ENCODE results near the gene COG7.
"Not testable (repeated sequence)": the region's sequence is repeated elsewhere in the genome, so short reads cannot be mapped to it uniquely, and the experiment has no call there.

Gene COG7

DNA sequence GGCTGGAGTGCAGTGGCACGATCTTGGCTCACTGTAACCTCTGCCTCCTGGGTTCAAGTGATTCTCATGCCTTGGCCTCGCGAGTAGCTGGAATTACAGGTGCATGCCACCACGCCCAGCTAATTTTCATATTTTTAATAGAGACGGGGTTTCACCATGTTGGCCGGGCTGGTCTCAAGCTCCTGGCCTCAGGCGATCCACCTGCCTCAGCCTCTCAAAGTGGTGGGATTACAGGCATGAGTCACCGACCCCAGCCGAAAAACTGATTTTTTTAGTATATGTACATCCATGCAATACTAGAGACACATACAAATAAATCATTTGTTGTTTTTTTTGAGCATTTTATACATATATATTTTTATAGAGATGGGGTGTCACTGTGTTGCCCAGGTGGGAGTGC lies 71.3 kb downstream of the COG7 start:
- DNase-seq = not testable (repeated sequence)

DNA sequence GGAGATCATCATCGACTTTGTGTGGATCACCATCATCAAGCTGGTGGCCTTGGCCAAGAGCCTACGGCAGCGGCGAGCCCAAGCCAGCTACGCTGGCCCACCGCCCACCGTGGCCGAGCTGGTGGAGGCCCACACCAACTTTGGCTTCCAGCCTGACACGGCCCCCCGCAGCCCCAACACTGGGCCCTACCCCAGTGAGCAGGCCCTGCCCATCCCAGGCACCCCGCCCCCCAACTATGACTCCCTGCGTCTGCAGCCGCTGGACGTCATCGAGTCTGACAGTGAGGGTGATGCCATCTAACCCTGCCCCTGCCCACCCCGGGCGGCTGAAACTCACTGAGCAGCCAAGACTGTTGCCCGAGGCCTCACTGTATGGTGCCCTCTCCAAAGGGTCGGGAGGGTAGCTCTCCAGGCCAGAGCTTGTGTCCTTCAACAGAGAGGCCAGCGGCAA lies 72.5 kb downstream of the COG7 start:
- DNase-seq = no peak

DNA sequence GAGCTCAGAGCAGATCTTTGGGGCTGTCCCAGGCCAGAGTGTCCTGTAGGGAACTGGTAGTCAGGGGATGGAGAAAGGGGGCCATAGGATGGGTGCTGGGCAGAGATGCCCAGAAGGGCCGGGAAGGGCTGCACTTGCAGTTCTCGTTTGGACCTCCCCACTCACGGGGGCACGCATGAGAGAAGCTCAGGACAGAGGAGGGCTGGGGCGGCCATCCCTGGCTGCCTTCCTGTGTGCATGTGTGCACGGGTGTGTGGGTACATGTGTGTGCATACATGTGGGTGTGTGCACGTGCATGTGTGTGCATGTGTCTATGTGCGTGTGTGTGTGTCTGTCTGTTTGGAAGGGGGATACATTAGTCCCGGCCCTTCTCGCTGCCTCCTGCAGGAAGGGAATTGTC lies 73.3 kb downstream of the COG7 start:
- no peak for DNase-seq

DNA sequence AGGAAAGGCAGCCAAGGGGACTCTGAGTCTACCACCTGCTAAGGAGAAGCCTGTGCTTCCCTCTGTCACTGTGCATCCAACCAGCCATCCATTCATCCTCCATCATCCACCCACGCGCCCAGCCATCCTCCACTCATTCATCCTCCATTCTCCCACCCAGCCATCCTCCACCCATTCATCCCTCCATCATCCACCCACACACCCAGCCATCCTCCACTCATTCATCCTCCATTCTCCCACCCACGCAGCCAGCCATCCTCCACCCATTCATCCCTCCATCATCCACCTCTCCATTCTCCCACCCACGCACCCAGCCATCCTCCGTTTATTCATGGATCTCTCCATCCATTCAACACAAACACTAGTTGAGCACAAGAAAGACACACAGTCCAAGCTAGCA lies 74.1 kb downstream of the COG7 start:
- DNase-seq = no peak

DNA sequence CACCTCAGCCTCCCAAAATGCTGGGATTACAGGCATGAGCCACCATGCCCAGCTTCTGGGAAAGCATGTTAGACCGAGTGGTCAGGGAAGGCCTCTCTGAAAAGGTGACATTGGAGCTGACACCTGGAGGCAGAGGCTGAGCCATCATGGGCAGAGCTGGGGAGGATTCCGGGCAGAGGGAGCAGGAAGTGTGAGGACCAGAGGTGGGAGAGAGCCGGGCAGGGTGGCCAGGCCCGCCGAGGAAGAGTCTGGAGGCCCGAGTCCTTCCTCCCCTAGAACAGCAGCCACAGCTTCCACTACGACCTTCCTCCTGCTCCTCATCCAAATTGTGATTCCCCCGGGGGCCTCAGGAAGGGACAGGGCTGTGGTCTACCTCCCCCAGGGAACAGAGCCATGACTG lies 74.7 kb downstream of the COG7 start:
- DNase-seq = no peak

DNA sequence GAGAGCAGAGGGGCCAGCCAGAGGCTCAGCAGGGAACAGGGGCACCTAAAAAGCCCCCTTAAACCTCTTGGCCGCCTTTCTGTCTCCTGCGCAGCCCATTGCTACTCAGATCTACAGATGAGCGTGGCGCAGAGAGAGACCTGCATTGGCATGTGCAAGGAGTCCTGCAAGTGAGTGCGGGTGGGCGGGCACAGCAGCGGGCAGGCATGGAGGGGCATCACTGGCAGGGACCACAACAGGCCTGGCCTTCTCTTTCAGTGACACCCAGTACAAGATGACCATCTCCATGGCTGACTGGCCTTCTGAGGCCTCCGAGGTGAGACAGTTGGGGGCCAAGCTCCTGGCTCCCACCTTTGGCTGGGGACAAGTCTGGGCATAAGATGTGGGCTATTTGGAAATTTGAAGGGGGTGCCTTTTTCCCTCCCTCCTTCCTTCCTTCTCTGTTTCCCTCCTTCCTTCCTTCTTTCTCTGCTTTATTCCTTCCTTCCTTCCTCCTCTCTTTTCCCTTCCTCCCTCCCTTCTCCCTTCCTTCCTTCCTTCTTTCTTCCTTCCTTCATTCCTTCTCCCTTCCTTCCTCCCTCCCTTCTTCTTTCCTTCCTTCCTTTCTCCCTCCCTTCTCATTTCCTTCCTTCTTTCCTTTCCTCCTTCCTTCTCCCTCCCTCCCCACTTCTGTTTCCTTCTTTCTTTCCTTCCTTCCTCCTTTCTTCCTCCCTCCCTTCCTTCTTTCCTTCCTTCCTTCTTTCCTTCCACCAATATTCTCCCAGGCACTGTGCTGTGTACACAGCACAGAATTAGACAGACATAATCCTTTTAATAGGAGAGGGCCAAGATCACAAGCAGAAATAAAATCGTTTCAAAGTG lies 75.7 kb downstream of the COG7 start:
- no peak for DNase-seq

DNA sequence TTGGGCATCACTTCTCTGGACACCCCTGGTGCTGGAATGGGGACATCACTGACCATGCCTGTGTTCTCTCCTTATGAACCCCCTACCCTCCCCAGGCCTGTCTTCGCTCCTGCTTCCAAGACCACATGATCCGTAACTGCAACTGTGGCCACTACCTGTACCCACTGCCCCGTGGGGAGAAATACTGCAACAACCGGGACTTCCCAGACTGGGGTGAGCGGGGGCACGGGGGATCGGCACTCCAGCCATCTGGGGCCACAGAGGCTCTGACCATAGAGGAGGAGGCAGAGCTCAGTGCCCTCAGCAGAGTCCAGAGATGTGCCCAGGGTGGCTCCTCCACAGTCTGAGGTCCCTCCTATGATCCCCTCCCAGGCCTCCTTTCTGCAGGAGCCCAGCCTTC lies 77.3 kb downstream of the COG7 start:
- DNase-seq = no peak

DNA sequence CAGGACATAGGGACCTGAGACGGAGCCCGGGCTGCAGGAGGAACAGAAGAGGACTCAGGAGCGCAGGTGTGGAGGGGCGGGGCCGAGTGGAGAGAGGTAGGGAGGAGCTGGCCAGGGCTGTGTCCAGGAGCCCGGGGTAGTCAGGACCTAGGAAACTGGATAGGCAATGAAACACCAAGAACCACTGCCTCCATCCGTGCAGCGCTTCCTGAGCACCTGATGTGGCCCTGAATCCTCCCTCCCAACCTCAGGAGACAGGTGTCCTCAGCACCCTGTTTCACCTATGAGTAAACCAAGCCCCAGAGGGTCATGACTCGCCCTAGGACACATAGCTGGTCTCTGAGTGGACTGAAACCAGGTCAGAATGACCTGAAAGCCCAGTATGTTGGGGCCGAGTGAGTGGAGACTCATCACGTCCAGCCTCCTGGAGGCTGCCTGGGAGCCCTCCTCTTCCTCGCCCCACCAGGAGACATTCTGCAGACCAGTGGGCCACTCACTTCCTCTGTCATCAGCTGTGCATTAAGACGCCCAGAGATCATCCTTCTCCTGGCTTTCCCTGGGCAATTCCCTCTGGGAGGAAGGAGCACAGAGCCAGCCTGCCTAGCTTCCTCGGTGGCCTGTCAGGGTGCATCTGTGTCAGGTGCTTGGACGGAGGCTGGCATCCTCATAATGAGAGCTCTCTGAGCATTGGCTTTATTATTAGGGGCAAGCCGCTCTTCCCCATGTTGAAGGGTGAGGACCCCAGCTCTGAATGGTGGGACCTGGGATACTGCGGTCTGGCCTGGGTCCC lies 78.1 kb downstream of the COG7 start:
- DNase-seq = no peak

DNA sequence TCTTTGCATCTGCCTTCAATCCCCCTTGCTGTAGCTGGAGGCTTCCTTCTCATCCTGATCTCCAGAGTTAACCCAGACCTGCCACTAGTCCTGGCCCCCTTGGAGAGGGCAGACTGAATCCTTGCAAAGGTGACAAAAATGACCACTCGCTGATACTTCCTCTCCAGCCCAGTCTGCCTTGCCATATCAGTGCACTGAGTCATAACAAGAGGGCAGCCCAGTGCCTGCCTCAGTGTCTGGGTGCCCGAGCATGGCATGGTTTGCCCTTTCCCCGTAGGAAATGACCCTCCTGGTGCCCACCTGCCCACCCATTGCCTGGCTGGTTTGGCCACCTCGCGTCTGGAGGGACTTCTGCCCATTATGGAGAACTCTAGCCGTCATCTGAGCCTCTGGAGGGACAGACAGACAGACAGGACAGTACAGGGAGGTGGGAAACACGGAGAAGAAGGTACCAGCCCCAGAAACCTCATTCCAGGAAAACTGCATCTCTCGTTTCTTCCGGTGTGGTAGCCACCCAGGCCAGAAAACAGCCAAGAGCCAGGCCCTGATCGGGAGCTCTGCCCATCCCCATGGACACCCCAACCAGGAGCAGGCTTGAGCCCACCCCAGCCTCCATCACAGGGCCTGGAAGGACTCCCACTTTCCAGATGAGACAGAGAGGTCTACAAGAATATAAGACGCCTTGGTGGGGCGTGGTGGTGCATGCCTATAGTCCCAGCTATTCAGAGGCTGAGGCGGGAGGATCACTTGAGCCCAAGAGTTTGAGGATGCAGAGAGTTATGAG lies 79.4 kb downstream of the COG7 start:
- no peak for DNase-seq

DNA sequence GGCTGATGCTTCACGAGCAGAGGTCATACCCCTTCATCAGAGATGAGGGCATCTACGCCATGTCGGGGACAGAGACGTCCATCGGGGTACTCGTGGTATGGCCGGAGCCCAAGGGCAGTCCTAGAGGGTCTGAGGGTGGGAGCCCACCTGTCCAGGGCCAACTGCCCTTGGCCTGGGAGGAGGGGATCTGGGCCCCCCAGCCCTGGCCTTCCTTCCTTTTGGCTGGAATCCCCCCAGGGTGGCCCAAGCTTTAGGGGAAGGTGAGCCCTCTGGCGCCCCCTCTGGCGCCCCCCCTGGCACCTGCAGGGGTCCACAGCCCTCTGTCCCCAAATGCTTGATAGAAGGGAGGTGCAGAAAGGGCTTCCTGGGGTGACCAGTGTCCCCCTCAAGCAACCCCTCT lies 81.6 kb downstream of the COG7 start:
- DNase-seq = no peak

DNA sequence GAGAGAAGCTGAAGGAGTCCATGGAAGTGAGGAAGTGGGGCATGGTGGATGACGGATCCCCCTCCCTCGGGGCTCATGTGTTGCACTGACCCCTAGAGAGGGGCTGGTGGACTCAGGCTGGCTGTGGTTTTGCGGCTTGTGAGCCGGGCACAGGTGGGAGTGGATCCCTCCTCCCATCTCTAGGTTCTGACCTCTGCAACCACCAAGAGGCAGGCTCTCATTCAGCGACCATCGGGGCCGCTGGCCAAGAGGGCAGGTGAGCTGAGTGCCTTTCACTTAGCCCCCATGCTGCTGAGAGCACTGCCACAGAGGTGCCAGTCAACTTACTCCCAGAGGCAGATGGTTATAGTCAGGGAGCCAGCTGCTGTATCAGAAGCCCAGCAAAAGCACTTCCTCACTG lies 83.6 kb downstream of the COG7 start:
- no peak for DNase-seq

DNA sequence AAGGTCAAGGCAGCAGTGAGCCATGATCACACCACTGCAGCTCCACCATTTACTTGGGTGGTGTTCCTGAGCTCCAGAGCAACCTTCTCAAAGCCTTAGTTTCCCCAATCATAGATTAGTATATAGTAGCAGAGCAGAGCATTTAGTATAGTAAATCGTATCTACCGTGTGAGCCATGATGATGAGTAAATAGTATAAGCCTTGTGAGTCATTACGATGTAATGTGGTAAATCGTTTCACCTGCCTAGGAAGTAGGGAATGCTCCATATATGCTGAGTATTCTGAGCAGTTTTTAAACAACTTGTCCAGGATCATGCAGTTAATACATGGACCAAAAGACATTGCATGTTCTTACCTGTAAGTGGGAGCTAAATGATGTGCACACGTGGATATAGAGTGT lies 84.5 kb downstream of the COG7 start:
- no peak for DNase-seq

DNA sequence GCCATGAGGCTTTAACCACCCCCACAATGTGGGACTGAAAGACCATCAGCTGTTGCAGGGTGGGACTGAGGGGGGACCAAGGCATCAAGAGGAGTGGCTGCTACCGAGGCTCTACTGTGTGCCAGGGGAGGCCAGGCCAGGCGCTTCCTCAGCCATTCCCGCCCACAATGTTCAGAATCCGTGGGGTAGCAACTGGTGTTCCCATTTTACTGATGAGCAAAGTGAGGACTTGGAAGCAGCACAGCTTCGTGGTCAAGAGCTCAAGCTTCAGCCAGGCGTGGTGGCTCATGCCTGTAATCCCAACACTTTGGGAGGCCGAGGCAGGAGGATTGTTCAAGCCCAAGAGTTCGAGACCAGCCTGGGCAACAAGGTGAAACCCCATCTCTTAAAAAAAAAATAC lies 85.0 kb downstream of the COG7 start:
- no peak for DNase-seq

DNA sequence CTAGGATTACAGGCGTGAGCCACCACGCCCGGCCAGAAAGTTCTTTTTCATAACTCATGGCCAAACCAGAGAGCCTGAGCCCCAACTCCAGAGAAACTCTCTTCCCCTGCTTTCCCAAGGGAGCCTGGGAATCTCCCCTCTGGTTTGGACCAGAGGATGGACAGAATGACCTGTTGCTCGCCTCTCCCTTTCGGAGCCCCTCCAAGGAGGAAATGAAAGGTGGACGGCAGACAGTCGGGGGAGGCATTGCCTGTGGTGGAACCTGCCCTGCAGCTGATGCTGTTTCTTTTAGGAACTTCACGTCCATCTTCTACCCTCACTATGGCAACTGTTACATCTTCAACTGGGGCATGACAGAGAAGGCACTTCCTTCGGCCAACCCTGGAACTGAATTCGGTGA lies 85.4 kb downstream of the COG7 start:
- no peak for DNase-seq

DNA sequence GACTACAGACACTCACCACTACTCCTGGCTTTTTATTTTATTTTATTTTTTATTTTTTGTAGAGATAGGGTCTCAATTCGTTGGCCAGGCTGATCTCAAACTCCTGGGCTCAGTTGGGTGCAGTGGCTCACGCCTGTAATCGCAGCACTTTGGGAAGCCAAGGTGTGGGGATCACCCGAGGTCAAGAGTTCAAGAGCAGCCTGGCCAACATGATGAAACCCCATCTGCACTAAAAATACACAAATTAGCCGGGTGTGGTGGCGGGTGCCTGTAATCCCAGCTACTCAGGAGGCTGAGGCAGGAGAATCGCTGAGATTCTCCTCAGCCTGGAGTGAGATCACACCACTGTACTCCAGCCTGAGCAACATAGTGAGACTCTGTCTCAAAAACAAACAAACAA lies 86.6 kb downstream of the COG7 start:
- not testable (repeated sequence) for DNase-seq

DNA sequence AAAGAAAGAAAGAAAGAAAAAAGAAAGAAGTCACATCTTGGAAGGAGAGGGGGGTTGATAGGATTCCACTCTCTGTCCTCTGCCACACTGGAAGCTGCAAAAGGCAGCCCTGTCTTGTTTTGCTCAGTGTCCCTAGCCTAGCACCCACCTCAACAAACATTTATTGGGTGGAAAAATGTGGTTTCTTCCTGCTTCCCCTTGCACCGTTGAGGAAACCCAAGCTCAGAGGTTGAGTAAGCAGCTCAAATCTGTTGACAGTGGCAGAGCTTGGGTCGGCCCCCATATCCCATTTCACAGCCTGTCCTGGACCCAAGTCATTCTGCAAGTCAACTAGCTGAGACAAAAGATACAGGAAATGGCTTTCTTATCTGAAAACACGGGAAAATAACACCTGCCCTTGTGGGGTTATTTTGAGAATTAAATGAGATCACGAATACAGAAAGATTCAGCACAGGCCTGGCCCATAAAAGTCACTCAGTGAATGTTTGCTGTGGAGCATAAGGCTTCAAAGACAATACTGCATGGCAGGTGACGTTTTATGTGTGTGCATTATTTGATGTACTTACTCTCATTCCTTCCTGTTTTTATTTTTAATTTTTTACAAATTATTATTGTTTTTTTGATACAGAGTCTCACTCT lies 87.3 kb downstream of the COG7 start:
- DNase-seq = no peak

DNA sequence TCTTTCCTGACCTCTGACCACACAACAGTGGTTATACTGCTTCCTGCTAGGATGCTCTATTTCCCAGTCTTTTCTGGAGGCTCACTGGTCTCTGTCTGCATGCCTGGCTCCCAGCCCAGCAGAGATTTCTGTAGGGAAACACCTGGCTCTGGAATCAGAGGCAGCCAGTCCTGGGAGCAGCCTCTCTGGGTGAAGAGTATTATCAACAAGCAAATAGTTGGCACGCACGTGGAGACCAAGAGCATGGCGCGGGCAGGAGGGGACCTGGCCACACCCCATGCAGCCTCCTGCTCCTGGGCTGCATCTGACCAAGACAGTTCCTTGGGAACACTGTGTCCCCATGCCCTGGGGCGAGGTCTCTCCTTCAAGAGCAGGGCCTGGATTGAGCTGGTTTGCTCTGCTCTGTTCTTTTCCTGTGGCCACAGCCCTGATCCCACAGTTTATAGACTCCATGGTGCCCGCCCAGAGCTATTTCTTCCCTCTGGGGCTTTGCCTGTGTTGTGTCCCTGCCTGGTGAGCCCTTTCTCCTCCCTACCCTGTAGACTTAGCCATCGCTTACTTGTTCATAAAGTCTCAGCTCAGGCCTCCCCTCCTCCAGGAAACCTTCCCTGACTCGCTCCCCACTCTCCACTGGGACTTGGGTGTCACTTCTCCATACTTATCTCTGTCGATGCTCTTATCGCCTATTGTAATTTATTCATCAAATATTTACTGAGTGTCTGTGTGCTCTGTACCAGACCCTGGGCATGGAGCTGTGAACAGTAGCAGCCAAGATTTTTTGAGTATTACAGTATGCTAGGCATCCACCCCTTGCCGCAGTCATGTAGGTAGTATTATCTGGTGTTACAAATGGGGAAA lies 90.3 kb downstream of the COG7 start:
- no peak for DNase-seq

DNA sequence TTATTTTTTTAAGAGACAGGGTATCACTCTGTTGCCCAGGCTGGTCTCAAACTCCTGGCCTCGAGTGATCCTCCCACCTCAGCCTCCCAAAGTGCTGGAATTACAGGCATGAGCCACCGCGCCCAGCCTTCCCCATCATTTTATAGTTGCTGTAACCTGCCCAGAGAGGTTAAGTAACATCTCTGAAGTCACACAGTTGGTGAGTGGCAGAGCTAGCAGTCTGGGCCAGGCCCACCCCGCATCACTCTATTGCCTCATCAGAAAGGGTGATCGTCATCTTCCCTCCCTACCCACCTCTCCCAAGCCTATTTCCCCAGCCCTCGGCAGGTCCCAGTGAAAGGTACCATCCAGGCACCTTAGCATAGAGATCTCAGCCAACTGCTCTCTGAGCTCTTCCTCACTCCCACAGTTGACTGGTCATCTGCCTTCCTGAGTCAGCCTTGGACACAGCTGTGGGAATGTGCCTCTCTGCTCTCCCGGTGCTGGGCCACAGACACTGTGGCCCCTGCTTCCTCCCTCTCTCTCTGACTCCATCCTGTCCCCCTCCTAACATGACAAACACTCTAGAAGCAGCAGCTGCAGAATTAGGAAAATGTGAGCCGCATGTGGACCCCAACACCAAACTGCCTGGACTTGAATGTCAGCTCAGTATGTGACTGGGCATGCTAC lies 93.8 kb downstream of the COG7 start:
- DNase-seq = no peak

DNA sequence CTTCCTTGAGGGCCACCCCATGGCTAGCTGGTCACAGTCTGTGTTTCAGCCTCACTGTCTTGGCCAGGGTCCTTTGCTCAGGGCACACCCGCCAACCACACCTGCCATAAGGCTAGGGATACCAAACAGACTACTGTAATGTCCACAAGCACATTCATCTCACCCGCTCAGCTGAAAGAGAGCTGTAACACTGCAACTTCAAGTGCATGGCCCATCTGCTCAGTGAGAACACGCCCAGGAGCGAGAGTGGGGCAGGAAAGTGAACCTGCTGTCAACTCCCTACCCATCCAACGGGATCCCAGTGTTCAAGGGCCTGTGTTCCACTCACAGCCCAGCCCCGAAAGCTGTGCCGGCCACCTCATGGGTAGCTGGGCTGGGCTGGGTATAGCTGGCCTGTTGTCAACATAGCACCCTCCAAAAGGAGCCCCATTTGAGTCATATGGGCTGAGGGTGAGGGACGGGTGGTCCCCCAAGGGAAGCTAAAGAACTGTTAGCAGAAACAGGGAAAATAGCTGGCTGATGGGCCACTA lies 95.2 kb downstream of the COG7 start:
- no peak for DNase-seq

DNA sequence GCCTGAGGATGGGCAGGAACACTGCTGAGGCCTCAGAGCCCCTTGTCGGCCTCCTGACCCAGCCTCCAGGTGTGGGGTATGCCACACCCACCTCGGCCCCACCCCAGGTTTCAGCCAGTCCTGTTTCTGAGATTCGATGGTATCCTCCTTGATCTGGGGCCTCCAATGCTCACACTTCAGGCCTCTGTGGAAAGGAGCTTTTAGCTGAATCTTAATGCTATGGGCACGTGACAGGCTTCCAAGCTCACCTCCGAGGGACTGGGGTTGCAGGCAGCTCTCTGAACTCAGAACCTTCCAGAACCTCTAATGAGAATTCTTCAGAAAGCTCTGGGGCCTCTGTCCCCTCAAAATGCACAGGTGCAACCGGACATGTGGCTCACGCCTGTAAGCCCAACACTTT lies 96.0 kb downstream of the COG7 start:
- no peak for DNase-seq

DNA sequence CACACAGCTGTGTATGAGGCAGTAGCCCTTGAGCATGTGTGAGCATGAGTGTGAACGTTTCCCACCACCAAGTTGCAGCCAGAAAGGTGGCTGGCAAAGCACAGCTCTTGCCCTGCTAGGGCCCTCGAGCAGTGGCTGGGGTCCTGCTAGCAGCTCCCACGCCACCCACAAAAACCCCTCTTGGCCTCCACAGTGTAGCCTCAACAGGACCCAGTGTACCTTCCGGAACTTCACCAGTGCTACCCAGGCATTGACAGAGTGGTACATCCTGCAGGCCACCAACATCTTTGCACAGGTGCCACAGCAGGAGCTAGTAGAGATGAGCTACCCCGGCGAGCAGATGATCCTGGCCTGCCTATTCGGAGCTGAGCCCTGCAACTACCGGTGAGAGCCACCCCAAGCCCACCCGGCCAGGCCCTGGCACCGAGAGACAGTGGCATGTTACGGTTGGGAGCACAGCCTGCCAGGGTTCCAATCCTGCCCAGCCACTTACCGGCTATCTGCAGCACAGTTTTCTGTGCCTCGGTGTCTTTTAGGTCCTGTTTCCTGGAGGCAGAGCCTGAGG lies 97.8 kb downstream of the COG7 start:
- no peak for DNase-seq
